Keratinocyte (primary cell): ENCODE data around the gene FGFBP1.
A peak's percentile ranks its signal among the peaks of the same experiment; 100 is the strongest.

Experiments
- EZH2 ChIP-seq: IDR thresholded peaks from one replicate; pipeline ENCODE4 v1.6.1; 2012; ENCODE audit warnings: inconsistent platforms, mild to moderate bottlenecking, low read length, moderate library complexity
- TF ChIP-seq, protein P1 (sequence below), 3 experiments: IDR thresholded peaks in 1 of 3; conservative IDR thresholded peaks in 1 of 3; optimal IDR thresholded peaks in 1 of 3; 2 replicates in 2 of 3; 3 replicates in 1 of 3; pipeline versions ENCODE3 to v1.5.1; 2011; ENCODE audit warnings: low read length in 3 of 3, mild to moderate bottlenecking in 3 of 3, moderate library complexity in 2 of 3, control low read depth in 1 of 3, inconsistent platforms in 1 of 3; ENCODE audit not compliant: insufficient read depth in 2 of 3; ENCODE audit errors: extremely low read depth in 1 of 3

- TF ChIP-seq, protein P1, sequence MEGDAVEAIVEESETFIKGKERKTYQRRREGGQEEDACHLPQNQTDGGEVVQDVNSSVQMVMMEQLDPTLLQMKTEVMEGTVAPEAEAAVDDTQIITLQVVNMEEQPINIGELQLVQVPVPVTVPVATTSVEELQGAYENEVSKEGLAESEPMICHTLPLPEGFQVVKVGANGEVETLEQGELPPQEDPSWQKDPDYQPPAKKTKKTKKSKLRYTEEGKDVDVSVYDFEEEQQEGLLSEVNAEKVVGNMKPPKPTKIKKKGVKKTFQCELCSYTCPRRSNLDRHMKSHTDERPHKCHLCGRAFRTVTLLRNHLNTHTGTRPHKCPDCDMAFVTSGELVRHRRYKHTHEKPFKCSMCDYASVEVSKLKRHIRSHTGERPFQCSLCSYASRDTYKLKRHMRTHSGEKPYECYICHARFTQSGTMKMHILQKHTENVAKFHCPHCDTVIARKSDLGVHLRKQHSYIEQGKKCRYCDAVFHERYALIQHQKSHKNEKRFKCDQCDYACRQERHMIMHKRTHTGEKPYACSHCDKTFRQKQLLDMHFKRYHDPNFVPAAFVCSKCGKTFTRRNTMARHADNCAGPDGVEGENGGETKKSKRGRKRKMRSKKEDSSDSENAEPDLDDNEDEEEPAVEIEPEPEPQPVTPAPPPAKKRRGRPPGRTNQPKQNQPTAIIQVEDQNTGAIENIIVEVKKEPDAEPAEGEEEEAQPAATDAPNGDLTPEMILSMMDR (optimal IDR thresholded peaks at IDR 0.05 in 1 of 3, IDR thresholded peaks at IDR 0.05 in 1 of 3, conservative IDR thresholded peaks at IDR 0.05 in 1 of 3; ENCODE audit: extremely low read depth in 1 of 3, insufficient read depth in 2 of 3, low read length in 3 of 3): peak; percentile 89 to 100 (median 99)
- TF ChIP-seq EZH2: no peak
Observed at GRCh38 chr4:15956179-15956850, 17.8 kb upstream of the FGFBP1 start.
